Activated T-cell treated with anti-CD3 and anti-CD28 coated beads for 4 hours (primary cell): ENCODE results near the gene GCM1.
"Not testable (repeated sequence)": the region's sequence is repeated elsewhere in the genome, so short reads cannot be mapped to it uniquely, and the experiment has no call there.

Source experiments
- DNase-seq: peaks from one replicate; pipeline ENCODE4 v3.0.0-alpha.2; 2020

The GCM1 gene

GRCh38 chr6:53148684-53149083 lies at the start of gene GCM1:
Gene GCM1, minus strand, starts transcription at chr6:53148841. Its CDS starts 3,209 bp downstream, at chr6:53145632.
- no peak for DNase-seq

GRCh38 chr6:53197553-53197952 lies 48.9 kb upstream of the GCM1 start:
- DNase-seq: no peak

GRCh38 chr6:53195048-53195447 lies 46.4 kb upstream of the GCM1 start:
- no peak for DNase-seq

- DNase-seq: no peak
Measured at GRCh38 chr6:53192682-53193188, 44.1 kb upstream of the GCM1 start.

GRCh38 chr6:53189554-53189953 lies 40.9 kb upstream of the GCM1 start:
- DNase-seq: no peak

GRCh38 chr6:53188833-53189232 lies 40.2 kb upstream of the GCM1 start:
- no peak for DNase-seq

- no peak for DNase-seq
Measured at GRCh38 chr6:53180678-53181077, 32.0 kb upstream of the GCM1 start.

- peak; percentile 13 for DNase-seq
Measured at GRCh38 chr6:53179961-53180651, 31.5 kb upstream of the GCM1 start.

- DNase-seq: no peak
Measured at GRCh38 chr6:53178837-53179432, 30.3 kb upstream of the GCM1 start.

- no peak for DNase-seq
Measured at GRCh38 chr6:53175027-53175426, 26.4 kb upstream of the GCM1 start.

- no peak for DNase-seq
Measured at GRCh38 chr6:53172468-53172803, 23.8 kb upstream of the GCM1 start.

- peak; percentile 91 for DNase-seq
Measured at GRCh38 chr6:53171605-53172467, 23.2 kb upstream of the GCM1 start.

GRCh38 chr6:53168516-53169267 lies 20.1 kb upstream of the GCM1 start:
- DNase-seq: no peak

- DNase-seq: no peak
Measured at GRCh38 chr6:53165293-53165692, 16.7 kb upstream of the GCM1 start.

GRCh38 chr6:53162606-53163005 lies 14.0 kb upstream of the GCM1 start:
- DNase-seq: no peak

GRCh38 chr6:53161481-53162009 lies 12.9 kb upstream of the GCM1 start:
- DNase-seq: no peak

GRCh38 chr6:53159558-53159957 lies 10.9 kb upstream of the GCM1 start:
- DNase-seq: no peak

- not testable (repeated sequence) for DNase-seq
Measured at GRCh38 chr6:53158076-53158475, 9.4 kb upstream of the GCM1 start.

GRCh38 chr6:53155279-53155678 lies 6.6 kb upstream of the GCM1 start:
- DNase-seq: not testable (repeated sequence)

- no peak for DNase-seq
Measured at GRCh38 chr6:53154794-53155193, 6.2 kb upstream of the GCM1 start.

- no peak for DNase-seq
Measured at GRCh38 chr6:53154071-53154470, 5.4 kb upstream of the GCM1 start.

GRCh38 chr6:53152576-53152975 lies 3.9 kb upstream of the GCM1 start:
- no peak for DNase-seq

GRCh38 chr6:53151676-53152075 lies 3.0 kb upstream of the GCM1 start:
- no peak for DNase-seq
